Liver (tissue), 9 donors: Measurements from ENCODE around the gene FAM13B. TPM values are rescaled to one million over a fixed set of nuclear protein-coding genes. Genes with fewer than 3 reads are reported as not detected.

Source experiments
- DNase-seq: peaks from one replicate; pipeline ENCODE4 v3.0.0-alpha.2; 2017; ENCODE audit warnings: low spot score
- H3K27ac ChIP-seq, 2 donors: one replicate each; pipeline ENCODE4 v1.7.0; 2013; ENCODE audit warnings: inconsistent platforms in 2 of 2, low read length in 2 of 2, control low read depth in 1 of 2, low read depth in 1 of 2, mild to moderate bottlenecking in 1 of 2
- H3K27me3 ChIP-seq, 4 donors: one replicate each; pipeline versions ENCODE4 v1.6.1 to v1.7.0; 2013; ENCODE audit warnings: low read length in 3 of 4, inconsistent platforms in 1 of 4, mild to moderate bottlenecking in 1 of 4, moderate library complexity in 1 of 4; ENCODE audit not compliant: control insufficient read depth in 4 of 4, insufficient read depth in 4 of 4
- H3K36me3 ChIP-seq, 4 donors: one replicate each; pipeline versions ENCODE4 v1.6.1 to v1.7.0; 2013; ENCODE audit warnings: low read length in 3 of 4, mild to moderate bottlenecking in 3 of 4, low read depth in 1 of 4, moderate library complexity in 1 of 4; ENCODE audit not compliant: control insufficient read depth in 4 of 4, insufficient read depth in 3 of 4
- H3K4me1 ChIP-seq, 4 donors: one replicate each; pipeline versions ENCODE4 v1.6.1 to v1.7.0; 2013; ENCODE audit warnings: low read length in 3 of 4, mild to moderate bottlenecking in 3 of 4, moderate library complexity in 1 of 4; ENCODE audit not compliant: control insufficient read depth in 4 of 4, insufficient read depth in 4 of 4
- H3K4me3 ChIP-seq, 3 donors: one replicate each; pipeline versions ENCODE4 v1.6.1 to v1.7.0; 2013; ENCODE audit warnings: low read length in 3 of 3, control low read depth in 1 of 3, low read depth in 1 of 3, mild to moderate bottlenecking in 1 of 3
- H3K9ac ChIP-seq, 2 donors: one replicate each; pipeline ENCODE4 v1.7.0; 2013; ENCODE audit warnings: low read length in 2 of 2, mild to moderate bottlenecking in 2 of 2, moderate library complexity in 2 of 2, control low read depth in 1 of 2, low read depth in 1 of 2
- H3K9me3 ChIP-seq, 4 donors: one replicate each; pipeline versions ENCODE4 v1.6.1 to v1.7.0; 2013; ENCODE audit warnings: low read length in 3 of 4; ENCODE audit not compliant: control insufficient read depth in 4 of 4
- ATF3 ChIP-seq: IDR thresholded peaks from 2 replicates; pipeline ENCODE4 v1.6.1; 2016; ENCODE audit warnings: antibody characterized with exemption
- CTCF ChIP-seq: fragments of 150-350 bp; IDR thresholded peaks from 2 replicates; pipeline ENCODE4 v1.5.1; 2017; ENCODE audit warnings: improper control_type of control experiment, low read depth, low read length; ENCODE audit not compliant: missing input control
- EGR1 ChIP-seq, 2 donors: IDR thresholded peaks; 2 replicates each; pipeline ENCODE4 v1.6.1; 2016 to 2018; ENCODE audit warnings: antibody characterized with exemption in 2 of 2, low read depth in 2 of 2
- FOXA1 ChIP-seq: IDR thresholded peaks from 2 replicates; pipeline ENCODE4 v1.6.1; 2016; ENCODE audit warnings: antibody characterized with exemption
- FOXA2 ChIP-seq: IDR thresholded peaks from 2 replicates; pipeline ENCODE4 v1.6.1; 2016; ENCODE audit warnings: antibody characterized with exemption
- GABPA ChIP-seq, 2 donors: IDR thresholded peaks in 1 of 2; conservative IDR thresholded peaks in 1 of 2; 2 replicates each; pipeline ENCODE4 v1.6.1; 2016; ENCODE audit warnings: antibody characterized with exemption in 2 of 2, mild to moderate bottlenecking in 1 of 2, moderate library complexity in 1 of 2
- HNF4A ChIP-seq, 2 donors: conservative IDR thresholded peaks; 2 replicates each; pipeline ENCODE4 v1.6.1; 2016; ENCODE audit warnings: antibody characterized with exemption in 2 of 2, mild to moderate bottlenecking in 2 of 2
- HNF4G ChIP-seq: IDR thresholded peaks from 2 replicates; pipeline ENCODE4 v1.6.1; 2016; ENCODE audit warnings: antibody characterized with exemption
- JUND ChIP-seq, 2 donors: IDR thresholded peaks; 2 replicates each; pipeline ENCODE4 v1.6.1; 2016; ENCODE audit warnings: antibody characterized with exemption in 2 of 2
- MAX ChIP-seq: IDR thresholded peaks from 2 replicates; pipeline ENCODE4 v1.6.1; 2016; ENCODE audit warnings: antibody characterized with exemption
- NR2F2 ChIP-seq: IDR thresholded peaks from 2 replicates; pipeline ENCODE4 v1.6.1; 2016; ENCODE audit warnings: antibody characterized with exemption
- RAD21 ChIP-seq, 2 donors: IDR thresholded peaks; 2 replicates each; pipeline ENCODE4 v1.6.1; 2016; ENCODE audit warnings: antibody characterized with exemption in 2 of 2, mild to moderate bottlenecking in 2 of 2
- REST ChIP-seq: IDR thresholded peaks from 2 replicates; pipeline ENCODE4 v1.6.1; 2016; ENCODE audit warnings: antibody characterized with exemption, mild to moderate bottlenecking
- RXRA ChIP-seq, 2 donors: IDR thresholded peaks; 2 replicates each; pipeline ENCODE4 v1.6.1; 2017 to 2018; ENCODE audit warnings: antibody characterized with exemption in 2 of 2, mild to moderate bottlenecking in 1 of 2
- SP1 ChIP-seq: IDR thresholded peaks from 2 replicates; pipeline ENCODE4 v1.6.1; 2018; ENCODE audit warnings: antibody characterized with exemption, mild to moderate bottlenecking
- TAF1 ChIP-seq: conservative IDR thresholded peaks from 2 replicates; pipeline ENCODE4 v1.6.1; 2016; ENCODE audit warnings: antibody characterized with exemption, mild to moderate bottlenecking
- YY1 ChIP-seq: IDR thresholded peaks from 2 replicates; pipeline ENCODE4 v1.6.1; 2016; ENCODE audit warnings: antibody characterized with exemption, mild to moderate bottlenecking
- ZBTB33 ChIP-seq: IDR thresholded peaks from 2 replicates; pipeline ENCODE4 v1.6.1; 2016; ENCODE audit warnings: antibody characterized with exemption
- WGBS: extraction: QIAGEN DNeasy Blood & Tissue Kit; methylation state at CpG from one replicate; pipeline ENCODE4 v1.1.7; 2013; 5-methylcytosine and 5-hydroxymethylcytosine counted together
- polyA plus RNA-seq, 2 donors: library from polyadenylated mRNA; stranded (reverse) in 1 of 2; unstranded in 1 of 2; fragments of 200-250 nt in 1 of 2; fragments of >200 nt in 1 of 2; fragmentation: Nextera tagmentation in 1 of 2; extraction: Ambion mirVana in 1 of 2; gene quantifications; one replicate each; pipeline versions ENCODE4 v1.2.1 to v1.2.3, GENCODE V29; 2013 to 2015
- total RNA-seq, 2 donors: library from RNA; depleted of rRNA; stranded (reverse); fragments of >200 nt; gene quantifications; one replicate each; pipeline ENCODE4 v1.2.3, GENCODE V29; 2014
- donor health status: healthy.
- donor health status: healthy.
- donor health status: healthy.
- donor health status: healthy.
- donor health status: healthy.

The FAM13B gene
- total and polyA plus RNA-seq, 4 donors = 4.3 to 19.0 (median 10.8) TPM

GRCh38 chr5:137933491-137933911 is 99.4 kb downstream of the FAM13B start:
- Histone ChIP-seq H3K9me3 (no peaks in the 10 kb centered on the region), H3K9ac (no peak overlapping the region), H3K4me3 (no peak overlapping the region), H3K27me3 (no peaks in the 10 kb centered on the region), H3K36me3 (peaks cover 1 to 10% (median 2%) of the 10 kb centered on the region in 4 donors), H3K27ac (no peak overlapping the region), H3K4me1 (no peaks in the 10 kb centered on the region)
- DNase-seq = no peak
- WGBS = 68% methylated on average over 3 of the region's 3 CpGs
- TF ChIP-seq RXRA (IDR thresholded peaks at IDR 0.05) = no peak
- no peak for TF ChIP-seq YY1

- Histone ChIP-seq H3K9me3 (no peaks in the 10 kb centered on the region), H3K27ac (no peak overlapping the region), H3K4me1 (no peaks in the 10 kb centered on the region), H3K36me3 (peaks cover 0 to 5% (median 2%) of the 10 kb centered on the region in 4 donors), H3K4me3 (no peak overlapping the region), H3K27me3 (no peaks in the 10 kb centered on the region), H3K9ac (no peak overlapping the region)
- 58% methylated on average over 3 of the region's 3 CpGs for WGBS
- DNase-seq = no peak
- TF ChIP-seq SP1 (no peak), ZBTB33 (no peak), RXRA (IDR thresholded peaks at IDR 0.05) (no peak), MAX (no peak), FOXA1 (no peak), GABPA (IDR thresholded peaks at IDR 0.05 in 1 of 2, conservative IDR thresholded peaks at IDR 0.05 in 1 of 2) (no peak), EGR1 (IDR thresholded peaks at IDR 0.05; ENCODE audit: low read depth in 2 of 2) (no peak), TAF1 (no peak), NR2F2 (no peak), ATF3 (no peak), CTCF (no peak), YY1 (no peak), FOXA2 (no peak), JUND (IDR thresholded peaks at IDR 0.05) (no peak), HNF4A (conservative IDR thresholded peaks at IDR 0.05) (no peak), RAD21 (IDR thresholded peaks at IDR 0.05) (no peak), HNF4G (no peak), REST (no peak)
These were observed 100.1 kb downstream of the FAM13B start for GRCh38 chr5:137932800-137933199.
